ENCODE measurements around the gene ZSCAN21.

ZSCAN21 gene

DNA sequence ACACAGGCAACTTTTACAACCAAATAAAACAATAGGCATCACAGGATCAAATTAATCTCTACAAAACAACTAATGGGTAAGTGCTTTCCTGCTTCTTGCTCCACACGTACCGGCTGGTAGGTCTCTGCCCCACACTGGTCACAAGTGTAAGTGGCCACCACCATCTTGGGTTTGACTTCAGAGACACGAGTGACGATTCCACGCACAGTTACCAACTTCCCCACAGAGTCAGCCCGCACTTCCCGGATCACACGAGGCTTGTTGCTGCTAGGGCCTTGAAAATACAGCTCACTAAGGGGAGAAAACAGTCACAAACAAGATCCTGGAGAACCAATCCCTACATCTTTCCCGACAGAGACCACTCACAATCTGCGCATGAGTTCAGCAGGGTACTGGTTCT, 49.3 kb downstream of the ZSCAN21 start:
- DNase-seq, result no peak

DNA sequence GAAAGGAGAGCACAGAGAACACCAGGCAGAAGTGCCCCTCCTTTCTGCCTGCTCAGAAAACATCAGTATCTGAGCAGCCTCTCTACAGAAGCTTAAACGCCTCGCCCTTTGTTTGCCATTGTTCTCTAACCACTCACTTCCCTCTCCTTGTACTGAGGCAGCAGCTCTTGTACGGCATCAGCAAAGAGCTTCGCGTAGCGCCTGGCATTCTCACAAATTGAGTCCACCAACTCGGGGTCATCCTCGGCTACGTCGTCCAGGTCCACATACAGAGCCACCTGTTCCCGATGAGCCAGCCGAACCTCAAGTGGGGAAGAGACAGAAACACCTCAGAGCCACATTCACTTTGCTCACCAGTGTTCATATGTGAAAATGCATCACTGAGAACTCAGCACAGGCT, 49.9 kb downstream of the ZSCAN21 start:
- no peak for DNase-seq

DNA sequence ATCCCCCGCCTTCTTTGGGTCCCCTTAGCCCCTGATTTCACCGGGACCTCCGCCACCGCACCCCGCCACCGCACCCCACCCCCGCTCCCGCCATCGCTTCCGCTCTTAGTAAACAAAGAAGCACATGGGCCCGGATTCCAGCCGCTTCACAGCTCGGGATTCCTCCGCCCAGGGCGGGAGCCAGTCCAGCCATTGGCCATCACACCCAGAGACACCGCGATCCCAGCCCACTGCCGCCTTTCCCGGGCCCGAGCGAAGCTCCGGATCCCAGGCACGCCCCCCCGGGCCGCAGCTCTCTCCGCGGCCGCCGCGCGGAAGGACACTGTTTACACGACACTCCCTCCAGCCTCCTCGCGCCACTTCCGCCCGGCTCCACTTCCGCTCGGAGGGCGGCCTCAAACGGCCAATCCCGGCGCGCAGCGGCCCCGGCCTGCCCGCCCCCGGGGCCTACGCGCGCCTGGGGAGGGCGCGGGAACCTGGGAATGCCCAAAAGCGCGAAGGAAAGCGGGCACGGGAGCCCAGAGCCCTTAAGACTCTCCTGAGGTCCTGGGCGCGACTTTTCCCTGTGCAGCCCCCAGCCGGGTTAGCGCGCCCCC, 50.9 kb downstream of the ZSCAN21 start:
- peak; percentile 62 to 93 (median 86) for DNase-seq

DNA sequence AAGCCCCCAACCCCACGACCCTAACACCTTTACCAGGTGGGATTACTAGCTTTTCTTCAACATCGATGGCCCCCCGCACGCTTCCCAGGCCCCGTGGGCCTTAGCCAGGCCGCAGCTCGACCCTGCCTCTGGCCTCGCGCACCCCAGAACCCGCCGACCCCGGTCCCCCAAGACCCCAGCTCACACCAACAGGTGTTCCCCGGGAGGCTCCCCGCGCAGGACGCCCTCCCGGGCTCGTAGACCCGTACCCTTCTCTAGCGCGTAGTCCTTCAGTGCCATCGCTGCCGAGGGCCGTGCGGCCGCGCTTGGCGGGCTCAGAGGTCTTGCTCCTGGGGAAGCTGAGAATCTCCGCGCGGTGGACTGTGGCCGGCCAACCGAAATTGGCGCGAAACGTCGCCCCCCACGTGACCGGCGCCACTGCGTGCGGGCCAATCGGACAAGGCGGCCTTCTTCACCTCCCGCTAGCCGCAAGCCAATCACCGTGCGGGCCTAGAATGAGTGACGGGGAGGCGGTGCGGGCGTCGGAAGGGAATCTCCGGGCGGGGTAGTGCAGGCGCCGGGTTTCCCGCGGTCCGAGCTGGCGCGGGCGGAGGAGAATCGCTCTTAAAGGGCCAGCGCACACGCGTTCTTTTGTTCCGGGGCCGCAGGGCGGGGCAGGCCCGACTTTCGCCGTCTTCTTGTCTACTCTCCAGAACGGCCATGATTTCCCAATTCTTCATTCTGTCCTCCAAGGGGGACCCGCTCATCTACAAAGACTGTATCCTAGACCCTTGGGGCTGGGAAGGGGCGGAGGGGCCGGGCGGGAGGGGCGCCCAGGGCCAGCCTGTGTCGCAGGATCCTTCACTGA, 51.7 kb downstream of the ZSCAN21 start, which contains the start of the genes AP4M1 and MCM7:
AP4M1 (plus strand) TSS at position 628 of the 847 bp plus-strand sequence; CDS start at position 700, 72 bp downstream.
MCM7 (minus strand) TSS at position 382 of the 847 bp plus-strand sequence; CDS start at position 279, 103 bp downstream.
- peak; percentile 88 to 100 (median 98) for DNase-seq

DNA sequence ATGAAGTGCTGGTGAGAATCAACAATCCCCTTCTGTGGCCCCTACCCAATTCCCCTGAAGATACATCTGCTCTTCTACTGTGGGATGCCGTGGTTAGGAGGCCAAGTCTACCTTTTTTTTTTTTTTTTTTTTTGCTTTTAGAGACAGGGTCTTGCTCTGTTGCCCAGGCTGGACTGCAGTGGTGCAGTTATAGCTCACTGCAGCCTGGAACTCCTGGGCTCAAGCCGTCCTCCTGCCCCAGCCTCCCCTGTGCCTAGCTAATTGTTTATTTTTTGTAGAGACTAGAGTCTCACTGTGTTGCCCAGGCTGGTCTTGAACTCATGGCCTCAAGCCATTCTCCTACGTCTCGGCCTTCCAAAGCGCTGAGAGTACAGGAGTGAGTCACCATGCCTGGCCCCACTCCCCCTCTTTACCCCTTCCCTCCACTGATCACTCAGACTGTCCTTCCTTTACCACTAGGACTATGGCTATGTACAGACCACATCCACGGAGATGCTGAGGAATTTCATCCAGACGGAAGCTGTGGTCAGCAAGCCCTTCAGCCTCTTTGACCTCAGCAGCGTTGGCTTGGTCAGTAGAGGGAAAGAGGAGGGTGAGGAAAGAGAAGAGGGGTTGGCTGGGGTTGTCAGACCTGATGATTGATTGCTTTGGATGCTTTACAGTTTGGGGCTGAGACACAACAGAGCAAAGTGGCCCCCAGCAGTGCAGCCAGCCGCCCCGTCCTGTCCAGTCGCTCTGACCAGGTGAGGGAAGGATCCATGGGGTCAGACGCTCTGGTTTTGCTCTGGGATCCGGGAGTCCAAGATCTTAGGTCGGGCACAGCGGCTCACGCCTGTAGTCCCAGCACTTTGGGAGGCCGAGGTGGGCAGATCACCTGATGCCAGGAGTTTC, 53.6 kb downstream of the ZSCAN21 start:
- no peak for DNase-seq

DNA sequence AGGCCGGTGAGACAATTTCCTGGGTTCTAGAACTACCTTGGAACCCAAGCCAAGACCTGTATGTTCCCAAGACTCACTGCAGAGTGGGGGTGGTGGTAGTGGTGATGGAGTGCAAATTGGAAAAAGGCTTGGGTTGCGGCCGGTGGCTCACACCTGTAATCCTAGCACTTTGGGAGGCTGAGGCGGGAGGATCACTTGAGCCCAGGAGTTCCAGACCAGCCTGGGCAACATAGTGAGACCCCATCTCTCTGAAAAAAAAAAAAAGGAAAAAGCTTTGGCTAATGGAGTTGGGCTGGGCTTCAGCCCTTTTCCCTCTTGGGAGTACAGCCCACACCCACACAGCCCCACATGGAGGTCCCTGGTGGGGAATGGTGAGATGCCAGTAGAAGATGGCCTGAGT, 56.0 kb downstream of the ZSCAN21 start:
- DNase-seq, result no peak

DNA sequence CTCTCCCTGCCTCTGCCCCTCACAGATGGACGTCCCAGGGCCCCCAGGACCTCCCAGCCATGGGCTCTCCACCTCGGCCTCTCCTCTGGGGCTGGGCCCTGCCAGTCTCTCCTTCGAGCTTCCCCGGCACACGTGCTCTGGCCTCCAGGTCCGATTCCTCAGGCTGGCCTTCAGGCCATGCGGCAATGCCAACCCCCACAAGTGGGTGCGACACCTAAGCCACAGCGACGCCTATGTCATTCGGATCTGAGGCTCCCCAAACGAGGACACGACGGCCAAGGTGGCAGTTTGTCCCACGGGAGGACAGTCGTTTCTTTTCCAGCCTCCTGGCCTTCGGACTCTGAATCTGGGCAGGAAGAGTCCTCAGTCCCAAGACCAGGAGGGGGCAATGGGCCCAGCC, 57.1 kb downstream of the ZSCAN21 start:
- DNase-seq, result no peak

DNA sequence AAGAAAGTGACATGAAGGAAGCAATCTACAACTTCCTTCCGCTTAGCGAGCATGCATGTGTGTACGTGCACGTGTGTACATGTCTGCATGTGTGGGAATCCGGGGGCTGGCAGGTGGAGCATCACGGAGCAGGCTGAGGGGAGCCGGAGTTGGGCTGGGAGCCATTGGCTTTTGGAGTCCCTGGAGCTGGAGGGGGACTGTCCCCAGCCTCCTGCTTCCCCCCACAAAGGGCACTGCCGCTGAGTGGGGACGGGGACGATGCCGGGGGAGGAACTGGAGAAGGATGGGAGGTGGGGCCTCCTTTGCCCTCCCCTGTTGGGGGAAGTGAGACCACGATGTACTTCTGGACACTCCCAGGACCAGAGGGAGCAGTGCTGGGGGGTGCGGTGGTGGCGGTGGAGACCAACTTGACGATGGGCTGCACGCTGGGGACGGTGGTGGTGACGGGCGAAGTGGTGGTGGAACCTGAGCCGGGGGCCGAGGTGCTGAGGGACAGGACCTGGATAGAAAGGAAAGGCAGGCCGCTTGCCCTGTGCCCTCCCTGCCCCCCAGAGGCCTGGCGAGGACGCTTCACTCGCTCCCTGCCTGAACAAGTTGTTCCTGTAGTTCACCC, 57.7 kb downstream of the ZSCAN21 start:
- DNase-seq, result peak in 7 of 51 donors; percentile 2 to 22 (median 7)

DNA sequence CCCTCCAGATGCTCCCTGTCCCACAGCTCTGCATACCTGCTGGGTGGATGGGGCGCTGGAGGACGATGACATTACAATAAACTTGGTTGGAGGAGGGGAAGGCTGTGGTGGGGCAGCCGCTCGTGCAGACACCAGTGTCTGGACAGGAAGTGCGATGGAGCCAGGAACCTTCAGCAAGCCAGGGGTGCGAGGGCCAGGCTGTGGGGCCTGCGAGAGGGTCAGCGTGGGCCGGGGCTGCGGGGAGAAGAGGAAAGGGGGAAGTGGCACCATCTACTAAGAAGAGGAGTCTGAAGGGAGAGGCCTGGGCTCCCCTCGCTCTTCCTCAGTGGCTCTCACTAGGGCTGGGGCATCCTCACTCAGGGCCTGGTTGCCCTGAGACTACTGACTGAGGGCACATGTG, 58.3 kb downstream of the ZSCAN21 start:
- DNase-seq, result peak in 2 of 51 donors; percentile 6 to 7

DNA sequence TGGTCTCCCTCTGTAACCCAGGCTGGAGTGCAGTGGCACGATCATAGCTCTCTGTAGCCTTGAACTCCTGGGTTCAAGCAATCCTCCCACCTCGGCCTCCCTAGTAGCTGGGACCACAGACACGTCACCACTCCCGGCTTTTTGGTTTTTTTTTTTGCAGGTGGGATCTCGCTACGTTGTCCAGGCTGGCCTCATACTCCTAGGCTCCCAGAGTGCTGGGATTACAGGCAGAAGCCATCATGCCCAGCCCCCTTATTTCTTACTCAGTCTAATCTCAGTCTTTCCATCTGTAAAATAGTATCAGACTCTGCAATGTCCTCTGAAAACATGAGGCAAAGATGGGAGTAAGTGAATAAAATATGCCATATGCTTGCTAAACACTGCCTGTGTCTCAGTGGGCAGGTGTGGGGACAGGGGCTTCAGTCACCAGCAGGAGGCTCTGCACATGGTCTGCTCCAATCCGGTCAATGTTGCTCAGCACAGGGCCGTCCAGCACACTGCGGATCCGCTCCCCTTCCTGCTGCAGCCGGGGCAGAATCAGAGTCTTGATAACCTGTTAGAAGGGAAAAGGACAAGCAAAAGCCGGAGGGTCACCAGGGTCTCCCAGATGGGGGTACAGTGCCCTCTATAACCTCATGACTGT, 60.1 kb downstream of the ZSCAN21 start:
- DNase-seq, result no peak

DNA sequence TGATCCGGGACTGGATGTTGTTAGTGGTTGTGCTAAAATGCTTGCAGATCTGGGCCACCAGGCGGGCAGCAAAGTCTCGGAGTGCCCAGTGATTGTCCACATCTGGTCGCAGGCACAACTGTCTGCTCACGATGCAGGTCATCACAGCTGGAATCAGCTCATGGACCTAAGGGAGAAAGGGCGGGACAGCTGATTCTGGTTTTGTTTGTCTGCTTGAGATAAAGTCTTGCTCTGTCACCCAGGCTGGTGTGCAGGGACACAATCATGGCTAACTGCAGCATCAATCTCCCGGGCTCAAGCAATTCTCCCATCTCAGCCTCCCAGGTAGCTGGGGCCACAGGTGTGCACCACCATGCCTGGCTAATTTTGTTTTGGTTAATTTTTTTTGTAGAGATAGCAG, 61.6 kb downstream of the ZSCAN21 start:
- DNase-seq, result no peak

DNA sequence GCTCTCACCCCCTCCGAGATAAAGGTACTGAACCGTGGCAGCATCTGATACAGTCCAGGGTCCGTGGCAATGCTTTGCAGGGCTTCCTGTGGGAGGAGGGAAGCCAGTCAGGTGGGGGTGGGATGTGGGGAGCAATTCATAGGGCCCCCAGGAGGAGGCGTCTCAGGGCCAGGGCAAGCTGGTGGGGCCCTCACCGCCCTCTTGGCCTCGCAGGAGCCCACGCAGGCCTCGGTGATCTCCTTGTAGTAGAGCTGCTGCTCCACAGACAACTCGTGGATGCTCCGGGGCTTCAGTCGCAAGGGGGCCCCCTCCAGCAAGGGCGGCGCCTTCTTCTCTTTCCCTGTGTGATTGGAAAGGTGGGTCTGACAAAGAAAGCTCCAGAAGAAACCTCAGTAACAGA, 62.3 kb downstream of the ZSCAN21 start:
- DNase-seq, result no peak

Data from hypothalamus (tissue), 51 donors.